Lung (tissue), 16 donors: Measurements from ENCODE around the gene BTN3A1. TPM values are rescaled to one million over a fixed set of nuclear protein-coding genes. Genes with fewer than 3 reads are reported as not detected.
A peak's percentile ranks its signal among the peaks of the same experiment; 100 is the strongest.

Experiments used
- ATAC-seq: fragments of 200-7000 bp; cut with Tn5 transposase; one replicate; pipeline ENCODE4 v1.9.1; 2020; ENCODE audit warnings: moderate number of reproducible peaks; ENCODE audit not compliant: insufficient read depth, low FRiP score
- DNase-seq, 3 donors: peaks; one replicate each; pipeline ENCODE4 v3.0.0-alpha.2; 2013 to 2017
- H3K27ac ChIP-seq, 2 donors: one replicate each; pipeline ENCODE4 v1.5.1; 2013; ENCODE audit warnings: mild to moderate bottlenecking in 2 of 2, moderate library complexity in 2 of 2, control low read depth in 1 of 2, inconsistent platforms in 1 of 2, low read depth in 1 of 2, low read length in 1 of 2
- H3K27me3 ChIP-seq, 3 donors: one replicate each; pipeline ENCODE4 v1.5.1; 2013; ENCODE audit warnings: low read length in 2 of 3; ENCODE audit not compliant: control insufficient read depth in 3 of 3, insufficient read depth in 3 of 3
- H3K36me3 ChIP-seq, 4 donors: one replicate each; pipeline ENCODE4 v1.5.1; 2013; ENCODE audit warnings: low read length in 4 of 4, mild to moderate bottlenecking in 1 of 4, moderate library complexity in 1 of 4; ENCODE audit not compliant: control insufficient read depth in 4 of 4, insufficient read depth in 4 of 4
- H3K4me1 ChIP-seq, 5 donors: one replicate each; pipeline ENCODE4 v1.5.1; 2013; ENCODE audit warnings: low read length in 5 of 5, mild to moderate bottlenecking in 2 of 5, moderate library complexity in 1 of 5; ENCODE audit not compliant: control insufficient read depth in 5 of 5, insufficient read depth in 5 of 5
- H3K4me3 ChIP-seq: one replicate; pipeline ENCODE4 v1.5.1; 2013; ENCODE audit warnings: mild to moderate bottlenecking, control low read depth, moderate library complexity
- H3K9ac ChIP-seq, 2 donors: one replicate each; pipeline ENCODE4 v1.5.1; 2013; ENCODE audit warnings: low read length in 2 of 2, control low read depth in 1 of 2; ENCODE audit not compliant: insufficient read depth in 1 of 2
- H3K9me3 ChIP-seq, 4 donors: one replicate each; pipeline ENCODE4 v1.5.1; 2013; ENCODE audit warnings: low read length in 3 of 4, mild to moderate bottlenecking in 1 of 4, moderate library complexity in 1 of 4; ENCODE audit not compliant: control insufficient read depth in 4 of 4, insufficient read depth in 3 of 4
- WGBS, 2 donors: extraction: QIAGEN DNeasy Blood & Tissue Kit; methylation state at CpG; one replicate each; pipeline ENCODE4 v1.1.7; 2013; 5-methylcytosine and 5-hydroxymethylcytosine counted together
- long read RNA-seq, 5 donors: transcript quantifications; one replicate each; lab custom pipeline, GENCODE V29; 2026
- polyA plus RNA-seq, 2 donors: library from polyadenylated mRNA; stranded (reverse); fragments of 200-250 nt; gene quantifications; one replicate each; pipeline ENCODE4 v1.2.1, GENCODE V29; 2013
- total RNA-seq, 2 donors: library from RNA; depleted of rRNA in 1 of 2; stranded (reverse); fragments of >200 nt in 1 of 2; gene quantifications; one replicate each; pipeline ENCODE4 v1.2.1, GENCODE V29; 2014 to 2021
- TF ChIP-seq, protein P1 (sequence below): IDR thresholded peaks from 2 replicates; pipeline ENCODE4 v1.5.1; 2012; ENCODE audit warnings: mild to moderate bottlenecking; ENCODE audit errors: control extremely low read depth, extremely low read depth
- donor health status: control.
- donor health status: control.
- donor health status: Bipolar disorder and iron deficiency.
- donor health status: healthy.
- donor health status: DM: yes; HTN: yes; CAD: no.

BTN3A1 gene
- total RNA-seq (10 to 100 TPM; 18.7 to 60.1 TPM), polyA plus RNA-seq (10 to 100 TPM; 14.4 to 26.3 TPM)
- long read RNA-seq, donor 1, result 0 reads
- long read RNA-seq, donor 2, partial matches to known transcripts, result 0 of 2 reads
- long read RNA-seq, donor 2, other reads (novel, unspliced or antisense), result 0 of 2 reads
- long read RNA-seq, donor 3, partial matches to known transcripts, result 0 of 2 reads
- long read RNA-seq, donor 3, other reads (novel, unspliced or antisense), result 0 of 2 reads
- long read RNA-seq, donor 4, result 0 reads
- long read RNA-seq, donor 5, partial matches to known transcripts, result 0 of 1 reads
- long read RNA-seq, donor 5, other reads (novel, unspliced or antisense), result 0 of 1 reads

GRCh38 chr6:26401987-26402658 is at the start of gene BTN3A1:
Gene BTN3A1, plus strand, starts transcription at chr6:26402275. Its CDS starts 3,289 bp downstream, at chr6:26405564.
- ATAC-seq, result peak; percentile 93
- TF ChIP-seq, protein P1, sequence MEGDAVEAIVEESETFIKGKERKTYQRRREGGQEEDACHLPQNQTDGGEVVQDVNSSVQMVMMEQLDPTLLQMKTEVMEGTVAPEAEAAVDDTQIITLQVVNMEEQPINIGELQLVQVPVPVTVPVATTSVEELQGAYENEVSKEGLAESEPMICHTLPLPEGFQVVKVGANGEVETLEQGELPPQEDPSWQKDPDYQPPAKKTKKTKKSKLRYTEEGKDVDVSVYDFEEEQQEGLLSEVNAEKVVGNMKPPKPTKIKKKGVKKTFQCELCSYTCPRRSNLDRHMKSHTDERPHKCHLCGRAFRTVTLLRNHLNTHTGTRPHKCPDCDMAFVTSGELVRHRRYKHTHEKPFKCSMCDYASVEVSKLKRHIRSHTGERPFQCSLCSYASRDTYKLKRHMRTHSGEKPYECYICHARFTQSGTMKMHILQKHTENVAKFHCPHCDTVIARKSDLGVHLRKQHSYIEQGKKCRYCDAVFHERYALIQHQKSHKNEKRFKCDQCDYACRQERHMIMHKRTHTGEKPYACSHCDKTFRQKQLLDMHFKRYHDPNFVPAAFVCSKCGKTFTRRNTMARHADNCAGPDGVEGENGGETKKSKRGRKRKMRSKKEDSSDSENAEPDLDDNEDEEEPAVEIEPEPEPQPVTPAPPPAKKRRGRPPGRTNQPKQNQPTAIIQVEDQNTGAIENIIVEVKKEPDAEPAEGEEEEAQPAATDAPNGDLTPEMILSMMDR, result no peak
- no peaks in the 10 kb centered on the region for H3K9me3 ChIP-seq
- H3K4me1 ChIP-seq, result peaks cover 0 to 15% (median 3%) of the 10 kb centered on the region in 5 donors
- peak within 1 kb of the TSS; percentile 62 for H3K4me3 ChIP-seq
- peak within 1 kb of the TSS; percentile 92 to 93 for H3K27ac ChIP-seq
- H3K27me3 ChIP-seq, result no peaks in the 10 kb centered on the region
- H3K9ac ChIP-seq, result peak within 1 kb of the TSS; percentile 53 to 100
- peaks cover 0 to 12% (median 9%) of the 10 kb centered on the region in 4 donors for H3K36me3 ChIP-seq
- WGBS, 2 donors, result 0 to 1% methylated on average over 9 of the region's 9 CpGs
- peak; percentile 83 to 97 (median 92) for DNase-seq

DNA sequence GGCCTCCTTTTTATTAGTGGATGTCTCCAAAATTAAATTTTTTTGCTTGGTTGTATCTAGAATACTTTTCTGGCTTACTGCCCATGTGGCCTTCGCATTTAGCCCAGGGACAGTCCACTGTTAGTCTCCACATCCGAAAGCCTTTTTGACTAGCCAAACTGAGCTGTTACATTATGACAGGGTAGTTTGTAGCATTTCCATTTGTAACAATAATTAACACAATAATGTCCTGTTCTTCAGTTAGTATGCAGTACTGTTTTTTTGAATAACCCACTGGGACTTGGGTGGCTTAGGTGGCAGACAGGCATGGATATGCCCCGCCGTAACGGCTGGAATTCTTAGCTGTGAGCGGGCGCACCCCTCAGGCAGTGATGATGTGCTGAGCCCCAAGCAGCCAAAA is 49.8 kb upstream of the BTN3A1 start:
- ATAC-seq (no peak), DNase-seq (no peak)
- H3K36me3 ChIP-seq, result no peaks in the 10 kb centered on the region
- WGBS, 2 donors, result 94 to 96% methylated on average over 7 of the region's 7 CpGs
- peaks cover 0 to 4% (median 0%) of the 10 kb centered on the region in 3 donors for H3K27me3 ChIP-seq
- TF ChIP-seq, protein P1, result no peak
- H3K4me1 ChIP-seq, result no peaks in the 10 kb centered on the region
- H3K4me3 ChIP-seq, result no peak overlapping the region
- H3K9me3 ChIP-seq, result no peaks in the 10 kb centered on the region
- H3K9ac ChIP-seq, result no peak overlapping the region
- H3K27ac ChIP-seq, result no peak overlapping the region

DNA sequence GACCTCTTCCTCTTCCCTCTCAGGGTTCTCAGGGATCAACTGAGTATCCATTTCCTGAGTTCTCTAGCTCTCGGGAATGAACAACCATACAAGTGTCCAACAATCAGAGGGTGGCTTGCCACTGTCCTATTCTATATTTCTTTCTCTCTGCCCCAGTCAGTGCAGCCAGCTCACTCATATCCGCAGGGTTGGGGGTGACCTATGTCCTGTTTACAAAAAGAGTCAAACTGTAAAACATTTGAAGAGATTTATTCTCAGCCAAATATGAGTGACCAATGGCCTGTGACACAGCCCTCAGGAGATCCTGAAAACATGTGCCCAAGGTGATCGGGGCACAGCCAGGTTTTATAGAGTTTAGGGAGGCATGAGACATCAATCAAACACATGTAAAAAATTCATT is 47.9 kb upstream of the BTN3A1 start:
- WGBS, 2 donors, result 64 to 74% methylated on average over 3 of the region's 3 CpGs
- TF ChIP-seq, protein P1, result no peak
- no peak overlapping the region for H3K4me3 ChIP-seq
- no peak overlapping the region for H3K9ac ChIP-seq
- H3K27me3 ChIP-seq, result no peaks in the 10 kb centered on the region
- H3K9me3 ChIP-seq, result no peaks in the 10 kb centered on the region
- no peaks in the 10 kb centered on the region for H3K36me3 ChIP-seq
- no peak overlapping the region for H3K27ac ChIP-seq
- no peaks in the 10 kb centered on the region for H3K4me1 ChIP-seq
- no peak for ATAC-seq
- DNase-seq, result no peak
